ENCODE results near the gene OR1F1.
"Not testable (repeated sequence)": the region's sequence is repeated elsewhere in the genome, so short reads cannot be mapped to it uniquely, and the experiment has no call there.

Gene OR1F1

GRCh38 chr16:3152027-3152276 is 36.1 kb upstream of the OR1F1 start:
- DNase-seq, result peak; percentile 80

GRCh38 chr16:3152277-3152990 is 35.6 kb upstream of the OR1F1 start:
- DNase-seq, result peak; percentile 96

- DNase-seq, result no peak
These were observed 35.0 kb upstream of the OR1F1 start for GRCh38 chr16:3152991-3153368.

- no peak for DNase-seq
These were observed 32.8 kb upstream of the OR1F1 start for GRCh38 chr16:3155181-3155580.

GRCh38 chr16:3155972-3156371 is 32.0 kb upstream of the OR1F1 start:
- DNase-seq, result no peak

- peak; percentile 97 for DNase-seq
These were observed 30.6 kb upstream of the OR1F1 start for GRCh38 chr16:3157229-3158025.

- DNase-seq, result peak; percentile 64
These were observed 29.9 kb upstream of the OR1F1 start for GRCh38 chr16:3158026-3158509.

GRCh38 chr16:3158510-3159314 is 29.3 kb upstream of the OR1F1 start:
- DNase-seq, result peak; percentile 93

- peak; percentile 85 for DNase-seq
These were observed 26.6 kb upstream of the OR1F1 start for GRCh38 chr16:3161235-3162018.

GRCh38 chr16:3164121-3164991 is 23.6 kb upstream of the OR1F1 start:
- DNase-seq, result no peak

GRCh38 chr16:3165111-3165822 is 22.7 kb upstream of the OR1F1 start:
- no peak for DNase-seq

- DNase-seq, result no peak
These were observed 21.5 kb upstream of the OR1F1 start for GRCh38 chr16:3166505-3166886.

GRCh38 chr16:3168729-3169128 is 19.3 kb upstream of the OR1F1 start:
- DNase-seq, result not testable (repeated sequence)

GRCh38 chr16:3170440-3171180 is 17.4 kb upstream of the OR1F1 start:
- DNase-seq, result peak; percentile 59

- peak; percentile 67 for DNase-seq
These were observed 16.7 kb upstream of the OR1F1 start for GRCh38 chr16:3171181-3171854.

GRCh38 chr16:3171855-3172593 is 16.0 kb upstream of the OR1F1 start:
- DNase-seq, result peak; percentile 93

GRCh38 chr16:3173892-3174617 is 13.9 kb upstream of the OR1F1 start:
- peak; percentile 85 for DNase-seq

- DNase-seq, result peak; percentile 56
These were observed 13.3 kb upstream of the OR1F1 start for GRCh38 chr16:3174618-3175148.

All from NCI-H69 (cell line).